ENCODE data around the gene SEMA4B. TPM values are rescaled to one million over a fixed set of nuclear protein-coding genes. Genes with fewer than 3 reads are reported as not detected.

SEMA4B gene
- total RNA-seq, 2 donors from 2014 or later = 96.1 to 99.6 TPM

DNA sequence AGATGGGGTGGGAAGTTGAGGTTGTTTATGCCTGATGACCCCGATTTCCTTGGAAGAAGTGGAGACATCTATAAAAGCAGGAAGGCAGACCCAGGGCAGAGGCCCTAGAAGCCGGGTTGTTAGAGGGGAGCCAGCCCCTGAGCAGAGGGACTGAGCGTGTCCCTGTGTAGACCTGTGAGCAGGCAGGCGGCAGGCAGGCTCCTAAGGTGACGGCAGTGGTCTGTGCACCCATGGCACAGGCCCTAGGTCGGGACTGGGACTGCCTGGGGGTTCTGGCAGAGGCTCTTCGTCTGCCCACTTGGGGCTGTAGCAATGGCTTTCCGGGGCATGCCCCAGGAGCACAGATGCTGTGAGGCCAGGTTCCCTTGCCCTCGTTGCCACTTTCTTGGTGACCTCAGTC, 9.9 kb downstream of the SEMA4B start:
- 89% methylated on average over 9 of the region's 9 CpGs for WGBS
- intact Hi-C loops (cut with DNase I) = loop anchor here (5.0 to 10.0 kb wide), 3 partner anchors 206 to 459 kb away; partner anchors contain the start of genes MESP1 and ZNF710
- Histone ChIP-seq H3K36me3 (no peaks in the 10 kb centered on the region), H3K4me1 (replicated peaks) (peaks cover 15% of the 10 kb centered on the region), H3K9me3 (no peaks in the 10 kb centered on the region), H3K27ac (peak overlapping the region; percentile 38 to 69), H3K27me3 (replicated peaks; ENCODE audit: insufficient read depth) (no peaks in the 10 kb centered on the region), H3K4me3 (no peak overlapping the region)
- TF ChIP-seq, protein P1, sequence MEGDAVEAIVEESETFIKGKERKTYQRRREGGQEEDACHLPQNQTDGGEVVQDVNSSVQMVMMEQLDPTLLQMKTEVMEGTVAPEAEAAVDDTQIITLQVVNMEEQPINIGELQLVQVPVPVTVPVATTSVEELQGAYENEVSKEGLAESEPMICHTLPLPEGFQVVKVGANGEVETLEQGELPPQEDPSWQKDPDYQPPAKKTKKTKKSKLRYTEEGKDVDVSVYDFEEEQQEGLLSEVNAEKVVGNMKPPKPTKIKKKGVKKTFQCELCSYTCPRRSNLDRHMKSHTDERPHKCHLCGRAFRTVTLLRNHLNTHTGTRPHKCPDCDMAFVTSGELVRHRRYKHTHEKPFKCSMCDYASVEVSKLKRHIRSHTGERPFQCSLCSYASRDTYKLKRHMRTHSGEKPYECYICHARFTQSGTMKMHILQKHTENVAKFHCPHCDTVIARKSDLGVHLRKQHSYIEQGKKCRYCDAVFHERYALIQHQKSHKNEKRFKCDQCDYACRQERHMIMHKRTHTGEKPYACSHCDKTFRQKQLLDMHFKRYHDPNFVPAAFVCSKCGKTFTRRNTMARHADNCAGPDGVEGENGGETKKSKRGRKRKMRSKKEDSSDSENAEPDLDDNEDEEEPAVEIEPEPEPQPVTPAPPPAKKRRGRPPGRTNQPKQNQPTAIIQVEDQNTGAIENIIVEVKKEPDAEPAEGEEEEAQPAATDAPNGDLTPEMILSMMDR (IDR thresholded peaks at IDR 0.05) = no peak
- TF ChIP-seq POLR2AphosphoS5 (IDR thresholded peaks at IDR 0.05) = no peak
- DNase-seq (ENCODE audit: low spot score) = no peak

DNA sequence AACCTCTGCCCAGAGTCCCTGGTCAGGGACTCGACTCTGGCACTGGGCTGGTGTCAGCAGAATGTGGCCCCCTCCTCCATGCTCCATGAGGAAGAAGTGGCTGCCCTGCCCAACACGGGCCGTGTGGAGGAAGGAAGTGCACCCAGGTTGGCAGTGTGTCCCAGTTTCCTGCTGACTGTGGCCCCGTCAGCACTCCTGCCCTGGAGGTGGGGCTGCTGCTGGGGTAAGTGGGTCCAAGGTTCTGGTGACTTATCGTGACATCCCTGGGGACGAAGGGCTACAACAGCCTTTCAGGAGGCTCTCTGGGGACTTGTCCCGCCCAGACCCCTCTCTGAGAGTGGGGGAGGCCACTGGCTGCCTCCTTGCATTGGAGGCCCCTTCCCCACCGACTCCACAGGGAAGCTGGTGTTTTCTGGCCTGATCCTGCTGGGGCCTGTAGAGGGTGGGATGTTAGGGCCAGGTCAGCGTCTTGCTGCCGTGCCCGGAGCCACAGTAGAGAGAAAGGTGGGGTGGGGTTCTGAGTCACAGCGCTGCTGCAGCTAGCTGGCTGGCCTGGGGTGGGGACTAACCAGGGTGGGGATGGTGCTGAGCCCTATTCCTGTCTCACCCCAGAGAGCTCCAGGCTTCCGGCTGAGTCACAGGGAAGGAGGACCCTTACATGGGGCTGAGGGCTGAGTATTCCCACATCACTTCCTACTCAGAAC, 10.5 kb downstream of the SEMA4B start:
- Histone ChIP-seq H3K27ac (peak overlapping the region; percentile 38 to 69), H3K4me1 (replicated peaks) (peaks cover 15% of the 10 kb centered on the region), H3K36me3 (no peaks in the 10 kb centered on the region), H3K9me3 (no peaks in the 10 kb centered on the region), H3K4me3 (no peak overlapping the region), H3K27me3 (replicated peaks; ENCODE audit: insufficient read depth) (no peaks in the 10 kb centered on the region)
- intact Hi-C loops (cut with DNase I) = loop anchor here (5.0 to 10.0 kb wide), 3 partner anchors 207 to 459 kb away; partner anchors contain the start of genes MESP1 and ZNF710
- 53% methylated on average over 13 of the region's 13 CpGs for WGBS
- no peak for DNase-seq (ENCODE audit: low spot score)
- no peak for TF ChIP-seq POLR2AphosphoS5 (IDR thresholded peaks at IDR 0.05)
- TF ChIP-seq, protein P1 (IDR thresholded peaks at IDR 0.05) = no peak
- no peak for TF ChIP-seq POLR2A (IDR thresholded peaks at IDR 0.05)

DNA sequence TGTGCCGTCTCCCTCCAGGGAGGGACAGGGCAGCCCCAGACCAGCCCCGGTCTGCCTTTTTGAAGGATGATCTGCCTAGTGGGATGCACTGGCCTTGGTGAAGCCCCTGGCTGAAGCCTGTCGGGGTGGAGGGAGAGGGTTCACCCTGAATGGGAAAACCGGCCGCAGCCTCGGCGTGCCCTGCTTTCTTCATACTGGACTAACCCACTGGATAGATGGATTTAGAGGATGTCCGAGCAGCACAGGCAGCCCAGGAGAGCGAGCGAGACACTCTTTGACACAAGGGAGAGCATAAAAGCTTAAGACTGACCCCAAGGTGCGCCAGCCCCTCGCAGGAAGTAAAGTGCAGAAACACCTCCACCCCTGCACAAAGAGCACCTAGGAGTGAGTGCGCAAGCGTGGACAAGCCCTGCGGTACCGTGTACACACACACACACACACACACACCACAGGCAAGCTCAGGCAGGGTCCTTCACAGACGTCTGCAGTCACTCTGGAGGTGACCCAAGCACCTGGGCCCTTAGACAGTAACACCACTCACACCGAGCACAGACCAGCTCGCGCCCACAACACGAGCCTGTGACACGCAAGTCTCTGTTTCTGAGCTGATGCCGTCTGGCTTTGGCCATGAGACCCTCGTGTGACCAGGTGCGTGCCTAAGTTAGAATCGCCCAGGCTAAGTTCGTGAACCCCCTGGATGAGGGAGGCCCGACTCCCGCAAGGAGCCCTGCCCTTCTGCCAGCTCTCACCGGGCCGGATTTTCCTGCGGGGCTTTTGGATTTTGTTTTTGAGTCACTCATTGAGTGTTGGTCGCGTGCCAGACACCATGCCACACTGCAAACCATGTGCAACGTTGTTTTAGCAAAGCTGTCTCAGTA, 11.3 kb downstream of the SEMA4B start:
- no peaks in the 10 kb centered on the region for H3K9me3 ChIP-seq
- WGBS = 41% methylated on average over 35 of the region's 35 CpGs
- TF ChIP-seq, protein P1 (IDR thresholded peaks at IDR 0.05) = no peak
- TF ChIP-seq POLR2A (IDR thresholded peaks at IDR 0.05) (peak; percentile 43), POLR2AphosphoS5 (IDR thresholded peaks at IDR 0.05) (peak; percentile 26)
- peak; percentile 76 for DNase-seq (ENCODE audit: low spot score)
- H3K27me3 ChIP-seq (replicated peaks; ENCODE audit: insufficient read depth) = no peaks in the 10 kb centered on the region
- no peaks in the 10 kb centered on the region for H3K36me3 ChIP-seq
- intact Hi-C loops (cut with DNase I) = loop anchor here (5.0 to 10.0 kb wide), 3 partner anchors 208 to 460 kb away; partner anchors contain the start of genes MESP1 and ZNF710
- H3K4me3 ChIP-seq = no peak overlapping the region
- peak overlapping the region; percentile 38 to 69 for H3K27ac ChIP-seq
- peaks cover 15% of the 10 kb centered on the region for H3K4me1 ChIP-seq (replicated peaks)

DNA sequence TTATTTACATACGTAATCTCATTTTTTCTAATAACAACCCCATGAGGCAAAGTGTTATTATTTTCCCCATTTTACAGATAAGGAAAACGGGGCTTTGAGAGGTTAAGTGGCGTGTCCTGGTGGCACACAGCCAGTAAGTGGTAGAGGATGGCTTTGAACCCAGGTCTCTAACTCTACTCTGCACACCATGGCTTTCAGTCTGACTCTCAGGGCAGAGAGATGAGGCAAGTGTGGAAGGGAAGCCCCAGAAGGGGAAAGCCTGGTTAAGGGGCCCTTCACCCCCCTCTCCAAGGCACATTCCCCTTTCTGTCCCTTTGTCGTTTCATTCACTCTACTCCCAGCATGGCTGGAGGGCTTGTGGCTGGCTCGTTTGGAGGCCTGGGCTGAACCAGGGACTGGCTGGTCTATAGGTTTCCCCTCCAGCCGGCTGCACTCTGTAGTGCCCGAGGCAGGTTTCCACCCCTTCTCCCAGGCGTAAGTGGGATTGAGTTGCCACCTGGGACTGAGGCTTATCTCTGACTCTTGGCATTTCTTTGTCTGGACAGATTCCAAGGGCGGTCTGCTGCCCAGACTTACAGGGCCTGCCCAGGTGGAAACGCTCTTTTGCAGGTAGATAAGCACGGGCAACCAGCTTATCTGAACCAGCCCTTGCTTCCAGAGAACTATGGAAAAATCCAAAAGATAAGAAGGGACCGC, 12.1 kb downstream of the SEMA4B start:
- 47% methylated on average over 12 of the region's 12 CpGs for WGBS
- intact Hi-C loops (cut with DNase I) = loop anchor here (5.0 to 10.0 kb wide), 3 partner anchors 208 to 461 kb away; partner anchors contain the start of genes MESP1 and ZNF710
- Histone ChIP-seq H3K4me1 (replicated peaks) (peaks cover 18% of the 10 kb centered on the region), H3K27me3 (replicated peaks; ENCODE audit: insufficient read depth) (no peaks in the 10 kb centered on the region), H3K27ac (peak overlapping the region; percentile 38 to 69), H3K9me3 (no peaks in the 10 kb centered on the region), H3K4me3 (no peak overlapping the region), H3K36me3 (no peaks in the 10 kb centered on the region)
- peak; percentile 51 for DNase-seq (ENCODE audit: low spot score)
- TF ChIP-seq, protein P1 (IDR thresholded peaks at IDR 0.05) = no peak
- TF ChIP-seq POLR2AphosphoS5 (IDR thresholded peaks at IDR 0.05) = peak; percentile 4
- TF ChIP-seq POLR2A (IDR thresholded peaks at IDR 0.05) = no peak
